Mucosa of descending colon (tissue), 3 donors: ENCODE data around the gene PABPN1L. TPM values are rescaled to one million over a fixed set of nuclear protein-coding genes. Genes with fewer than 3 reads are reported as not detected.
A peak's percentile ranks its signal among the peaks of the same experiment; 100 is the strongest.

Experiments
- ATAC-seq: fragments of 200-7000 bp; cut with Tn5 transposase; one replicate; pipeline ENCODE4 v1.9.1; 2020; ENCODE audit warnings: mild to moderate bottlenecking, moderate library complexity
- DNase-seq, 3 donors: peaks; one replicate each; pipeline ENCODE4 v3.0.0-alpha.2; 2020
- H3K36me3 ChIP-seq: fragments of 200-600 bp; one replicate; pipeline ENCODE4 v1.8.0; 2021; ENCODE audit warnings: low read depth, mild to moderate bottlenecking
- H3K4me1 ChIP-seq: fragments of 200-600 bp; one replicate; pipeline ENCODE4 v1.8.0; 2021; ENCODE audit warnings: low read depth, mild to moderate bottlenecking
- H3K4me3 ChIP-seq: fragments of 200-600 bp; one replicate; pipeline ENCODE4 v1.8.0; 2021; ENCODE audit warnings: mild to moderate bottlenecking
- H3K9me3 ChIP-seq: fragments of 200-600 bp; one replicate; pipeline ENCODE4 v1.8.0; 2021; ENCODE audit warnings: mild to moderate bottlenecking
- intact Hi-C, 2 donors: fragments of 100-400 bp; cut with DNase I in 1 of 2; cut with micrococcal nuclease in 1 of 2; formaldehyde crosslinking; loops; one replicate each; pipeline versions ENCODE4 v1.11.0 to v1.11.1; 2022; cut with DNase I, micrococcal nuclease
- total RNA-seq, 3 donors: library from RNA; stranded (reverse); fragmentation: NEBNext Ultra II Directional in 2 of 3; extraction: Animal tissue kit (Norgen Biotek cat#: 25700) in 2 of 3; gene quantifications; one replicate each; pipeline versions ENCODE4 v1.2.1 to v1.2.4, GENCODE V29; 2021 to 2023
- TF ChIP-seq, protein P1 (sequence below): fragments of 200-600 bp; IDR thresholded peaks from one replicate; pipeline ENCODE4 v1.8.0; 2022; ENCODE audit warnings: antibody characterized with exemption, mild to moderate bottlenecking
- donor health status: DM: no; HTN: no; CAD: no; lungs with moderate emphysema.
- donor health status: DM: no; HTN: no; CAD: no.
- donor health status: DM: no; HTN: yes; CAD: no.

Gene PABPN1L
- total RNA-seq, 3 donors from 2014 or later, result not detected

DNA sequence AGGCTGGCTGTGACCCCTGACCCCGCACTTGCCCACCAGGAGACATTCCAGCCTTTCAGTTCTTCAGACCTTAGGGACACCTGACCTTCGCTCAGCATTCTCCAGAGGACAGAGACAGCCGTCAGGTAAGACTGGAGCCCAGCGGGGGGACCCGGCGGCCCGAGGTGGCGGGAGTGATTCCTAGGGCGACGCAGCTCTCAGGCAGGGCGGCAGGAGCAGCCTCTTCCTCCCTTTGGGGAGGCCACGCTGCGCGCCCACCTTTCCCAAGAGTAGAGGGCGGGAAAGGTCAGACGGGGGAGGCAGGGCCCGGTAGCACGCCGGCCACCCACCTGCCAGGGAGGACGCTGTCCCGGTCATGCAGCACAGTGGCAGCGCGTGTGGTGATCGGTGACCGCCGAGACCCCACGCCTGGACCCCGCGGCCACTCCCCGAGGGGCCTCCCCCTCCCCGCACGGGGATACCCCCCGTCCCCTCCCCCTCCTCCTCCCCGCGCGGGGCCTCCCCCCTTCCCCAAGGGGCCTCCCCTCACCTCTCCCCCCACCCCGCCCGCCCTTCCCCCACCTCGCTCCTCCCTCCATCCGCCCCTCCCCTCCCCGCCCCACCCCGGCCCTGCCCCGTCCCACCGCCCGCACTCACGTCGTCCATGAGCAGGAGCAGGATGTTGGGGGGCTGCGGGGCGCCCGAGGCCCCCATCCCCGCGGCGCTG is 10.2 kb downstream of the PABPN1L start:
- H3K36me3 ChIP-seq, result no peaks in the 10 kb centered on the region
- TF ChIP-seq, protein P1, sequence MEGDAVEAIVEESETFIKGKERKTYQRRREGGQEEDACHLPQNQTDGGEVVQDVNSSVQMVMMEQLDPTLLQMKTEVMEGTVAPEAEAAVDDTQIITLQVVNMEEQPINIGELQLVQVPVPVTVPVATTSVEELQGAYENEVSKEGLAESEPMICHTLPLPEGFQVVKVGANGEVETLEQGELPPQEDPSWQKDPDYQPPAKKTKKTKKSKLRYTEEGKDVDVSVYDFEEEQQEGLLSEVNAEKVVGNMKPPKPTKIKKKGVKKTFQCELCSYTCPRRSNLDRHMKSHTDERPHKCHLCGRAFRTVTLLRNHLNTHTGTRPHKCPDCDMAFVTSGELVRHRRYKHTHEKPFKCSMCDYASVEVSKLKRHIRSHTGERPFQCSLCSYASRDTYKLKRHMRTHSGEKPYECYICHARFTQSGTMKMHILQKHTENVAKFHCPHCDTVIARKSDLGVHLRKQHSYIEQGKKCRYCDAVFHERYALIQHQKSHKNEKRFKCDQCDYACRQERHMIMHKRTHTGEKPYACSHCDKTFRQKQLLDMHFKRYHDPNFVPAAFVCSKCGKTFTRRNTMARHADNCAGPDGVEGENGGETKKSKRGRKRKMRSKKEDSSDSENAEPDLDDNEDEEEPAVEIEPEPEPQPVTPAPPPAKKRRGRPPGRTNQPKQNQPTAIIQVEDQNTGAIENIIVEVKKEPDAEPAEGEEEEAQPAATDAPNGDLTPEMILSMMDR, result no peak
- H3K4me3 ChIP-seq, result peak overlapping the region; percentile 95
- peaks cover 32% of the 10 kb centered on the region for H3K4me1 ChIP-seq
- peak; percentile 57 for ATAC-seq
- H3K9me3 ChIP-seq, result no peaks in the 10 kb centered on the region
- DNase-seq, result peak; percentile 21 to 71 (median 58)
- intact Hi-C loops, result no loop called here

DNA sequence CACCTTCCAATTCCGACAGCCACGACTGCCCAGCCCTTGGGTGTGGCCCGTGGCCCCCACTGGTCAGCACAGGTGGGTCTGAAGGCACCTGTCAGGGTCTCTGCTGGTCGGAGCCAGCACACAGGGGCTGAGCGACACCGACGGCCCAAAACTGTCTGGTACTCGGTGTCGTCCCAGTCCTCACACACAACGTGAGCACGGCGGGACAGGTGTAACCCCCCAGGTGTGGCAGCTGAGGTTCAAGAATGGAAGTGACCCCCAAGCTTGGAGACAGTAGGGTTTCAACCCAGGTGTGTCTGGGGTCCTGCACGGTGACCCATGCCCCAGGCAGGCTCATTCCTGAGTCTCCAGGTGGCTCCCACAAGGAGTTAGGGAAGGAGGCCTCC is 10.7 kb downstream of the PABPN1L start:
- DNase-seq (no peak), ATAC-seq (no peak)
- H3K4me3 ChIP-seq, result no peak overlapping the region
- TF ChIP-seq, protein P1, result no peak
- intact Hi-C loops, result no loop called here
- H3K4me1 ChIP-seq, result peaks cover 32% of the 10 kb centered on the region
- no peaks in the 10 kb centered on the region for H3K9me3 ChIP-seq
- H3K36me3 ChIP-seq, result no peaks in the 10 kb centered on the region

DNA sequence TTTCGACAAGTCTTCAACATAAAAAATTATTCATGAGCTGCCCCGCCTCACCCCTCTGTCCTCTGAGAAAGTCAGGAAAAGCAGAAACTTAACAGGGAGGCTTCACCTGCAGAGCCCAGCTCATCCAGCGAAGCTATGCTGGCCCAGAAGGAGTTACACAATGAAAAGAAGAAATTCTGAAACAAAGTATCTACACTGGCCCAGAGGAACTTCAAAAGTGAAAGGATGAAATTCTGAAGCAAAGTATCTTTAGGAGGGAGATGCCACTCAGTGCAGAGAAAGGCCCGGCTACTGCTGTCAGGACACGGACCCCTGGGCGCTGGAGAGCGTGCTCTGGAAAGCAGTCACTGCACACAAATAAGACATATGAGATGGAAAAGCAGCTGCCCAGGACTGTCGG is 11.3 kb downstream of the PABPN1L start:
- Histone ChIP-seq H3K36me3 (no peaks in the 10 kb centered on the region), H3K9me3 (no peaks in the 10 kb centered on the region), H3K4me3 (no peak overlapping the region), H3K4me1 (peaks cover 32% of the 10 kb centered on the region)
- intact Hi-C loops, result no loop called here
- TF ChIP-seq, protein P1, result no peak
- DNase-seq (no peak), ATAC-seq (no peak)

DNA sequence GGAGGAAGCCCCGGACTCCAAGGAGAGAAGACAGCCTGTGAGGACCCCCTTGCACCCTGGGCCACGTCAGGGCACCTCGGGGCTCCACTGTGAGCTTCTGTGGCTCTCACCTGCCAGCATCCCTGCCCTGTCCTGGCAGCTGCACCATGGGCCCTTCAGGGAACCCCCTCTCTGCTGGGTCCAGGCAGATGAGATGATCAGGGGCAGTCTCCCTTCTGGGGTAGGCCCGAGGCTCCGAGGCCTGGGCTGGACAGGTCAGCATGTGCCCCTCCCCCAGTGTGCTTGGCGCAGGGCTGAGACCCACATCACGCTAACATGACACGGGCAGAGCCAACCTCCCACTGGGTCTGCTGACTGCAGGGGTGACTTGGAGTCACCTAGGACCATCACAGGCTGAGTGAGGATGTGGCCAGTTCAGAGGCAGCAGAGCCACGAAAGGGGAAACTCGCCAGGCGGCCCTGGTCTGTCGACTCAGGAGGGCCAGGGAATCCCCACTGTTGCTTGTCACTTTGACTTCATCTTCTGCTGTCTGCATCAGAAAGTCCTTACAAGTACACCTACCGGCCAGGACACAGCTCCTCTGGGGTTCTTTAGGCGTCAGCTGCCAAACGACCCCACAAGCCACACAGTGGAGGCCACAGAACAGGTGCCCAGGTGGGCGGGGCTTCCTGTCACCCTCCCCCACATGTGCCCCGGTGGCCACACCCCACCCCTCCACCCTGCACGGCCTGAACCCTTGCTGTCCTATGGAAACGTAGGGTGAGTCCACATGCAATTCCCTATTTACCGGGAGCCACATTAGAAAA is 12.0 kb downstream of the PABPN1L start:
- H3K9me3 ChIP-seq, result no peaks in the 10 kb centered on the region
- no peak overlapping the region for H3K4me3 ChIP-seq
- TF ChIP-seq, protein P1, result no peak
- intact Hi-C loops, result no loop called here
- DNase-seq (peak in 1 of 3 donors; percentile 34), ATAC-seq (no peak)
- H3K4me1 ChIP-seq, result peaks cover 32% of the 10 kb centered on the region
- H3K36me3 ChIP-seq, result no peaks in the 10 kb centered on the region

DNA sequence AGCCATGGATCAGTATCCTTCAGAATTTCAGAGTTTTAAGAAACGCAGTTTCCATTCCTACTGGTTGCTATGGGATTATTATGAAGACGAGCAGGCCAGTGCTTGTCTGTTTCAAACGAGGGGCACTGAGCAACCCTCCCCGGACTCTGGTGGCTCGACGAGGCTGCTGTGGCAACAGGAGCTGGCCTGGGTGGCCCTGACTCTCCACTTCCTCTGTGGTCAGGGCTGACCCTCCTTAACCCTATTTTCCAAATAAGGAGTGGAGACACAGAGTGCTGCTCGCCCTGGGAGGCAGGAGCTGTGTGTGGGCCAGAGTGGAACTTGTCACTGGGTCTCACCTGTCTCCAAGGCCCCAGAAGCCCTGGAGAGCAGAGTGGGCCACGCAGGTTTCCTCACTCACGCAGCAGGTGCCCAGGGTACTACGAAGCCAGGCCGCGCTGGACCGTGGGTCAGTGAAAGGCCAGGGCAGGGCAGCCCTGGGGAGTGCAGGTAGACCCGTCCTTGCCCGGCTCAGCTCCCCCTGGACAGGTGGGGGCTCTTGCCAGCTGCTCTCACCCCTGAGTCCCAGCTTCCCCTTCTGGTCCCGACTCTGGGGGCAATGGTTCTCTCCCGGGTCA is 13.0 kb downstream of the PABPN1L start:
- DNase-seq (peak in 1 of 3 donors; percentile 23), ATAC-seq (no peak)
- intact Hi-C loops, result no loop called here
- TF ChIP-seq, protein P1, result no peak
- Histone ChIP-seq H3K9me3 (no peaks in the 10 kb centered on the region), H3K4me1 (peaks cover 32% of the 10 kb centered on the region), H3K4me3 (no peak overlapping the region), H3K36me3 (no peaks in the 10 kb centered on the region)
